ENCODE results near the gene CRELD2. TPM values are rescaled to one million over a fixed set of nuclear protein-coding genes. Genes with fewer than 3 reads are reported as not detected.

The CRELD2 gene
- 10 to 100 TPM; 32.0 to 38.2 (median 34.2) TPM for total RNA-seq

GRCh38 chr22:49917974-49918910 is at the start of gene CRELD2, which contains the start of gene ALG12:
TSS of gene CRELD2 (plus strand) at chr22:49918634. CDS start at chr22:49918770, 136 bp downstream.
TSS of gene ALG12 (minus strand) at chr22:49918438. CDS start at chr22:49913765, 4,673 bp downstream.
- peaks cover 15 to 47% (median 34%) of the 10 kb centered on the region in 4 donors for H3K4me1 ChIP-seq
- DNase-seq (ENCODE audit: extremely low spot score): peak; percentile 100
- 0% methylated on average over 11 of the region's 103 CpGs for WGBS
- peaks cover 19 to 38% (median 25%) of the 10 kb centered on the region in 4 donors for H3K36me3 ChIP-seq
- H3K4me3 ChIP-seq: peak within 1 kb of the TSS; percentile 85 to 97 (median 88)
- TF ChIP-seq EP300 (IDR thresholded peaks at IDR 0.05): no peak
- peak; percentile 67 to 75 for TF ChIP-seq POLR2AphosphoS5 (IDR thresholded peaks at IDR 0.05)
- TF ChIP-seq, protein P1, sequence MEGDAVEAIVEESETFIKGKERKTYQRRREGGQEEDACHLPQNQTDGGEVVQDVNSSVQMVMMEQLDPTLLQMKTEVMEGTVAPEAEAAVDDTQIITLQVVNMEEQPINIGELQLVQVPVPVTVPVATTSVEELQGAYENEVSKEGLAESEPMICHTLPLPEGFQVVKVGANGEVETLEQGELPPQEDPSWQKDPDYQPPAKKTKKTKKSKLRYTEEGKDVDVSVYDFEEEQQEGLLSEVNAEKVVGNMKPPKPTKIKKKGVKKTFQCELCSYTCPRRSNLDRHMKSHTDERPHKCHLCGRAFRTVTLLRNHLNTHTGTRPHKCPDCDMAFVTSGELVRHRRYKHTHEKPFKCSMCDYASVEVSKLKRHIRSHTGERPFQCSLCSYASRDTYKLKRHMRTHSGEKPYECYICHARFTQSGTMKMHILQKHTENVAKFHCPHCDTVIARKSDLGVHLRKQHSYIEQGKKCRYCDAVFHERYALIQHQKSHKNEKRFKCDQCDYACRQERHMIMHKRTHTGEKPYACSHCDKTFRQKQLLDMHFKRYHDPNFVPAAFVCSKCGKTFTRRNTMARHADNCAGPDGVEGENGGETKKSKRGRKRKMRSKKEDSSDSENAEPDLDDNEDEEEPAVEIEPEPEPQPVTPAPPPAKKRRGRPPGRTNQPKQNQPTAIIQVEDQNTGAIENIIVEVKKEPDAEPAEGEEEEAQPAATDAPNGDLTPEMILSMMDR (IDR thresholded peaks at IDR 0.05): peak in 1 of 3 experiments; percentile 2
- TF ChIP-seq POLR2A (IDR thresholded peaks at IDR 0.05; ENCODE audit: low read depth): peak; percentile 27
- intact Hi-C loops (cut with DNase I): loop anchor here (2.0 to 5.0 kb wide), 3 partner anchors 65 to 151 kb away; partner anchors contain the start of gene ZBED4
- H3K27me3 ChIP-seq: no peaks in the 10 kb centered on the region
- H3K9me3 ChIP-seq: no peaks in the 10 kb centered on the region
- peak within 1 kb of the TSS; percentile 92 to 96 (median 95) for H3K27ac ChIP-seq (replicated peaks in 1 of 4)

- WGBS: 90% methylated on average over 17 of the region's 17 CpGs
These were observed 49.2 kb upstream of the CRELD2 start for GRCh38 chr22:49869086-49869830.

DNA sequence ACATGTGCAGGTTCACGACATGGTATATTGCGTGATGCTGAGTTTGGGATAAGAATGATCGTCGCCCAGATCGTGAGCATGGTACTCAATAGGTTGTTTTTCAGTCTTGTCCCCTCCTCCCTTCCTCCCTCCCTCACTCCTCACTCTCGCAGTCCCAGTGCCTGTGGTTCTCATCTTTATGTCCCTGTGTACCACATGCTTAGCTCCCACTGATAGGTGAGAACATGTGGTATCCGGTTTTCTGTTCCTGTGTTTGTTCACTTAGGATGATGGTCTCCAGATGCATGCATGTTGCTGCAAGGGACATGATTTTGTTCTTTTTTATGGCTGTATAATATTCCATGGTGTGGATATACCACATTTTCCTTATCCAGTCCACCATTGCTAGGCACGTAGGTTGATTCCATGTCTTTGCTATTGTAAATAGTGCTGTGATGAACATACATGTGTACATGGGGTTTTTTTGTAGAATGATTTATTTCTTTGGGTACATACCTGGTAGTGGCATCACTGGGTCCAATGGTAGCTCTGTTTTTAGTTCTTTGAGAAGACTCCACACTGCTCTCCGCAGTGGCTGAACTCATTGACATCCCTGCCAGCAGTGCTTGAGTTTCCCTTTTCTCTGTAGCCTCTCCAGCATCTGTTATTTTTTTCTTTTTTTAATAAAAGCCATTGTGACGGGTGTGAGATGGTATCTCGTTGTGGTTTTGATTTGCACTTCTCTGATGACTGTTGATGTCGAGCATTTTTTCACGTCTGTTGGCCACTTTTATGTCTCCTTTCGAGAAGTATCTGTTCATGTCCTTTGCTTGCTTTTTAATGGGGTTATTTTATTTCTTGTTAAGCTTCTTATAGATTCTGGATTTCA is 48.4 kb upstream of the CRELD2 start:
- TF ChIP-seq, protein P1 (IDR thresholded peaks at IDR 0.05): no peak
- no peak for TF ChIP-seq POLR2AphosphoS5 (IDR thresholded peaks at IDR 0.05)
- TF ChIP-seq POLR2A (IDR thresholded peaks at IDR 0.05; ENCODE audit: low read depth): no peak
- no peak for TF ChIP-seq EP300 (IDR thresholded peaks at IDR 0.05)
- intact Hi-C loops (cut with DNase I): no loop called here

More at GRCh38 chr22:49869086-49869830, 49.2 kb upstream of the CRELD2 start:
- H3K27ac ChIP-seq (replicated peaks in 1 of 4): no peak overlapping the region
- no peaks in the 10 kb centered on the region for H3K4me1 ChIP-seq
- TF ChIP-seq, protein P1 (IDR thresholded peaks at IDR 0.05): no peak
- TF ChIP-seq EP300 (IDR thresholded peaks at IDR 0.05) (no peak), POLR2AphosphoS5 (IDR thresholded peaks at IDR 0.05) (no peak), POLR2A (IDR thresholded peaks at IDR 0.05; ENCODE audit: low read depth) (no peak)
- peaks cover 0 to 7% (median 2%) of the 10 kb centered on the region in 4 donors for H3K36me3 ChIP-seq
- peaks cover 0 to 3% (median 0%) of the 10 kb centered on the region in 4 donors for H3K27me3 ChIP-seq
- no peak overlapping the region for H3K4me3 ChIP-seq
- peaks cover 0 to 40% (median 31%) of the 10 kb centered on the region in 4 donors for H3K9me3 ChIP-seq
- intact Hi-C loops (cut with DNase I): no loop called here
- DNase-seq (ENCODE audit: extremely low spot score): no peak

GRCh38 chr22:49871482-49871881 is 47.0 kb upstream of the CRELD2 start:
- Histone ChIP-seq H3K36me3 (peaks cover 0 to 7% (median 2%) of the 10 kb centered on the region in 4 donors), H3K9me3 (peaks cover 0 to 24% (median 16%) of the 10 kb centered on the region in 4 donors), H3K27me3 (peaks cover 0 to 3% (median 0%) of the 10 kb centered on the region in 4 donors), H3K4me1 (no peaks in the 10 kb centered on the region), H3K27ac (replicated peaks in 1 of 4) (no peak overlapping the region), H3K4me3 (no peak overlapping the region)
- 96% methylated on average over 4 of the region's 4 CpGs for WGBS
- intact Hi-C loops (cut with DNase I): no loop called here
- no peak for TF ChIP-seq POLR2AphosphoS5 (IDR thresholded peaks at IDR 0.05)
- TF ChIP-seq, protein P1 (IDR thresholded peaks at IDR 0.05): no peak
- no peak for TF ChIP-seq EP300 (IDR thresholded peaks at IDR 0.05)
- TF ChIP-seq POLR2A (IDR thresholded peaks at IDR 0.05; ENCODE audit: low read depth): no peak
- DNase-seq (ENCODE audit: extremely low spot score): no peak

More for the DNA sequence above, 48.4 kb upstream of the CRELD2 start:
- Histone ChIP-seq H3K36me3 (peaks cover 0 to 7% (median 2%) of the 10 kb centered on the region in 4 donors), H3K9me3 (peaks cover 0 to 38% (median 29%) of the 10 kb centered on the region in 4 donors), H3K27me3 (peaks cover 0 to 3% (median 0%) of the 10 kb centered on the region in 4 donors), H3K4me1 (no peaks in the 10 kb centered on the region), H3K4me3 (no peak overlapping the region), H3K27ac (replicated peaks in 1 of 4) (no peak overlapping the region)
- WGBS: 89% methylated on average over 13 of the region's 14 CpGs
- no peak for DNase-seq (ENCODE audit: extremely low spot score)
